ENCODE measurements around the gene CT45A3.
"Not testable (repeated sequence)": the region's sequence is repeated elsewhere in the genome, so short reads cannot be mapped to it uniquely, and the experiment has no call there.

Gene CT45A3

GRCh38 chrX:135768091-135768490 is at the start of gene CT45A3:
Gene CT45A3, minus strand, starts transcription at chrX:135768191. Its CDS starts 3,747 bp downstream, at chrX:135764444.
- not testable (repeated sequence) for H3K27me3 Mint-ChIP-seq; H3K4me1 Mint-ChIP-seq (ENCODE audit: low read depth); H3K36me3 Mint-ChIP-seq (ENCODE audit: low read depth); H3K9me3 Mint-ChIP-seq; H3K4me3 Mint-ChIP-seq; H3K27ac Mint-ChIP-seq

GRCh38 chrX:135802687-135803086 is 34.7 kb upstream of the CT45A3 start, which contains the start of gene CT45A6:
Gene CT45A6, minus strand, starts transcription at chrX:135802787. Its CDS starts 3,794 bp downstream, at chrX:135798993.
- not testable (repeated sequence) for H3K36me3 Mint-ChIP-seq (ENCODE audit: low read depth); H3K27ac Mint-ChIP-seq; H3K27me3 Mint-ChIP-seq; H3K4me1 Mint-ChIP-seq (ENCODE audit: low read depth); H3K9me3 Mint-ChIP-seq; H3K4me3 Mint-ChIP-seq

- not testable (repeated sequence) for H3K9me3 Mint-ChIP-seq; H3K36me3 Mint-ChIP-seq (ENCODE audit: low read depth); H3K4me3 Mint-ChIP-seq; H3K27ac Mint-ChIP-seq; H3K27me3 Mint-ChIP-seq; H3K4me1 Mint-ChIP-seq (ENCODE audit: low read depth)
Observed at GRCh38 chrX:135785403-135785802, 17.4 kb upstream of the CT45A3 start, which contains the start of gene CT45A5. Gene CT45A5, minus strand, starts transcription at chrX:135785503. Its CDS starts 3,774 bp downstream, at chrX:135781729.

DNA sequence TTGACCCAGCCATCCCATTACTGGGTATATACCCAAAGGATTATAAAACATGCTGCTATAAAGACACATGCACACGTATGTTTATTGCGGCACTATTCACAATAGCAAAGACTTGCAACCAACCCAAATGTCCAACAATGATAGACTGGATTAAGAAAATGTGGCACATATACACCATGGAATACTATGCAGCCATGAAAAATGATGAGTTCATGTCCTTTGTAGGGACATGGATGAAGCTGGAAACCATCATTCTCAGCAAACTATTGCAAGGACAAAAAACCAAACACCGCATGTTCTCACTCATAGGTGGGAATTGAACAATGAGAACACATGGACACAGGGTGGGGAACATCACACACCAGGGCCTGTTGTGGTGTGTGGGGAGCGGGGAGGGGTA is 23.3 kb downstream of the CT45A3 start:
- H3K36me3 Mint-ChIP-seq (ENCODE audit: low read depth); H3K9me3 Mint-ChIP-seq; H3K4me3 Mint-ChIP-seq; H3K4me1 Mint-ChIP-seq (ENCODE audit: low read depth); H3K27me3 Mint-ChIP-seq; H3K27ac Mint-ChIP-seq: not testable (repeated sequence)

DNA sequence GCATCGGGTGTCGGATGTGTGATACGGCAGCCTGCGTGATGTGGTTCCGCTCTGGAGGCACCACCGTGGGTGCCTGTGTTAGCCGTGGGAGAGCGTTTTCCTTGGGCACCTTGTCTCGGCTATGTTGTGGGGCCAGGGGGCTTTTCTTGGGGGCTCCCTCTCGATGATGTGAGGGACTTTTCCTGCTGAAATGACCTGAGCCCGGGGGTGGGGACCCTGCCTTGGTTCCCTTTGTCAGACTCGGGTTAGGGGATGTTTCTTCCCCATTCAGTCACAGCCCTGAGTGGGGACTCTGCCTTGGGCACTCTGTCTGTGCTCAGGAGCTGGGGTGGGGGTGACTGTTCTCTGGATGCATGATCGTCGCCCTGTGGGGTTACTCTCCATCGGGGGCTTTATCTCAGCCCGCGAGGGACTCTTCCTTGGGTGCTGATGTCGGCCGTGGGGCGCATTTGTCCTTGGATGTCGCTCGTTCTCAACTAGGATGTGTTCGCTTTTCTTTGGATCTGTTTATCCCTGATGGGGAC is 26.7 kb downstream of the CT45A3 start:
- Mint-ChIP-seq H3K4me1 (ENCODE audit: low read depth) (no peaks in the 10 kb centered on the region), H3K36me3 (ENCODE audit: low read depth) (no peaks in the 10 kb centered on the region), H3K27ac (no peak overlapping the region), H3K27me3 (no peaks in the 10 kb centered on the region), H3K4me3 (no peak overlapping the region), H3K9me3 (no peaks in the 10 kb centered on the region)

DNA sequence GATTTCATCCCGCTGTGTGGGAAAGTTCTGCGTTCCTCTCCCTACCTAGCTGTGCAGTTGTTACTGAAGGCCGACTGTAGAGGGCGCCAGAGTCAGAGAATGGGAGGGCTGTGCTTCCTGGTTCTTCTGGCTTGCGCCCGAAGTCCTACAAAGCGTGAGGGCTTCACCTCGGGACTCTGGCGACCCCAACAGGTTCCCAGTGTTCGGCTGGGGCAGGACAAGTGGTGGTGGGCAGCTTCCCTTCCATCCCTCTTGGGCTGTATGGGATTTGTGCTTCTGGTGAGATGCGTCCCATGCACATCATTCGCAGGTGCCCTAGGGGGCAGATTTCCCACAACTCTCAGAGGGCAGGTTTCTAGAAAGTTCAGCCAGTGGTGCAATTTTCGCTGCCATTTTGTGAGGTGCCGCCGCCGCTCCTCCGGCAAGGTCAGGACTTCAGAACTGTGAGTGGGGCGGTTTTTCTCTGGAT is 27.3 kb downstream of the CT45A3 start:
- Mint-ChIP-seq H3K9me3 (no peaks in the 10 kb centered on the region), H3K4me3 (no peak overlapping the region), H3K4me1 (ENCODE audit: low read depth) (no peaks in the 10 kb centered on the region), H3K27me3 (no peaks in the 10 kb centered on the region), H3K36me3 (ENCODE audit: low read depth) (no peaks in the 10 kb centered on the region), H3K27ac (no peak overlapping the region)

GRCh38 chrX:135737366-135738071 is 30.5 kb downstream of the CT45A3 start:
- Mint-ChIP-seq H3K27ac (no peak overlapping the region), H3K27me3 (no peaks in the 10 kb centered on the region), H3K9me3 (no peaks in the 10 kb centered on the region), H3K4me3 (no peak overlapping the region), H3K4me1 (ENCODE audit: low read depth) (no peaks in the 10 kb centered on the region), H3K36me3 (ENCODE audit: low read depth) (no peaks in the 10 kb centered on the region)

- H3K36me3 Mint-ChIP-seq (ENCODE audit: low read depth); H3K27ac Mint-ChIP-seq; H3K4me1 Mint-ChIP-seq (ENCODE audit: low read depth); H3K4me3 Mint-ChIP-seq; H3K27me3 Mint-ChIP-seq; H3K9me3 Mint-ChIP-seq: not testable (repeated sequence)
Observed at GRCh38 chrX:135734666-135735065, 33.3 kb downstream of the CT45A3 start.

DNA sequence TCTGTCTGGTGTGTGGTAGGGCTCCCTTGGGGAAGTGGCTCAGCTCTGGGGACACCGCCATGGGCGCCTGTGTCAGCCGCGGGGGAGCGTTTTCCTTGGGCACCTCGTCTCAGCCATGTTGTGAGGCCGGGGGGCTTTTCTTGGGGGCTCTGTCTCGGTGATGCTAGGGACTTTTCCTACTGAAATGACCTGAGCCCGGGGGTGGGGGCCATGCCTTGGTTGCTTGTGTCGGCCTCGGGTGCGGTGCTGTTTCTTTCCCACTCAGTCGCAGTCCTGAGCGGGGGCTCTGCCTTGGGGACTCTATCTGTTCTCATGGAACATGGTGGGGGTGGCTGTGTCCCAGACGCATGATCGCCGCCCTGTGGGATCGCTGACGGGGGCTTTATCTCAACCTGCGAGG is 54.2 kb downstream of the CT45A3 start:
- Mint-ChIP-seq H3K4me3 (no peak overlapping the region), H3K27me3 (no peaks in the 10 kb centered on the region), H3K4me1 (ENCODE audit: low read depth) (no peaks in the 10 kb centered on the region), H3K9me3 (no peaks in the 10 kb centered on the region), H3K36me3 (ENCODE audit: low read depth) (no peaks in the 10 kb centered on the region), H3K27ac (no peak overlapping the region)

- not testable (repeated sequence) for H3K36me3 Mint-ChIP-seq (ENCODE audit: low read depth); H3K27me3 Mint-ChIP-seq; H3K4me1 Mint-ChIP-seq (ENCODE audit: low read depth); H3K9me3 Mint-ChIP-seq; H3K4me3 Mint-ChIP-seq; H3K27ac Mint-ChIP-seq
Observed at GRCh38 chrX:135713183-135713689, 54.8 kb downstream of the CT45A3 start, which contains the start of gene CT45A1. Gene CT45A1, plus strand, starts transcription at chrX:135713639. Its CDS starts 5,302 bp downstream, at chrX:135718941.

Data from stimulated activated naive CD8-positive, alpha-beta T cell treated with anti-CD3 and anti-CD28 coated beads, Interleukin-15, Interleukin-2, amounts not matched to agents 100 ng/mL and 50 ng/mL, for 24 hours (primary cell).